OCI-LY3 (cell line): Measurements from ENCODE around the gene HDAC4.

Source experiments
- H2AFZ ChIP-seq: fragments of 200-600, 300-600 bp; shearing (Covaris generic); 2 replicates; pipeline ENCODE4 v1.6.0; 2014; ENCODE audit warnings: antibody characterized with exemption, low read depth, low read length
- H3K27ac ChIP-seq: fragments of 200-600, 300-600 bp; sonication (generic); 2 replicates; pipeline ENCODE4 v1.5.1; 2014; ENCODE audit warnings: mild to moderate bottlenecking, low read length, moderate library complexity, mixed read lengths
- H3K27me3 ChIP-seq: fragments of 200-600, 300-600 bp; sonication (generic); 2 replicates; pipeline ENCODE4 v1.6.1; 2014; ENCODE audit warnings: low read depth, low read length, mixed read lengths
- H3K36me3 ChIP-seq: fragments of 200-600, 300-600 bp; sonication (generic); replicated peaks from 2 replicates; pipeline ENCODE3; 2014; ENCODE audit warnings: low read depth, low read length, mixed read lengths
- H3K4me1 ChIP-seq: fragments of 300-600, 200-600 bp; sonication (generic); 2 replicates; pipeline ENCODE4 v1.6.1; 2014; ENCODE audit warnings: low read length, mixed read lengths
- H3K4me2 ChIP-seq: fragments of 200-600, 300-600 bp; sonication (generic); 2 replicates; pipeline ENCODE4 v1.6.1; 2014; ENCODE audit warnings: low read length, mixed read lengths
- H3K4me3 ChIP-seq: fragments of 300-600, 200-600 bp; sonication (generic); 2 replicates; pipeline ENCODE4 v1.5.1; 2014; ENCODE audit warnings: antibody characterized with exemption, mild to moderate bottlenecking, low read length, moderate library complexity
- H3K79me2 ChIP-seq: fragments of 300-600, 200-600 bp; shearing (Covaris generic); 2 replicates; pipeline ENCODE4 v1.6.1; 2014; ENCODE audit warnings: mild to moderate bottlenecking, low read length, mixed read lengths
- H3K9ac ChIP-seq: fragments of 300-600, 200-600 bp; shearing (Covaris generic); 2 replicates; pipeline ENCODE4 v1.6.0; 2014; ENCODE audit warnings: mild to moderate bottlenecking, low read length, moderate library complexity
- H3K9me3 ChIP-seq: fragments of 200-600, 300-600 bp; shearing (Covaris generic); 2 replicates; pipeline ENCODE4 v1.6.1; 2014; ENCODE audit warnings: low read length, mixed read lengths; ENCODE audit not compliant: insufficient read depth
- H4K20me1 ChIP-seq: fragments of 200-600, 300-600 bp; sonication (generic); 2 replicates; pipeline ENCODE4 v1.6.1; 2016; ENCODE audit warnings: low read length, mixed read lengths; ENCODE audit not compliant: insufficient read depth
- CTCF ChIP-seq: fragments of 200-600, 300-600 bp; sonication (generic); IDR thresholded peaks from 2 replicates; pipeline ENCODE4 v1.5.1; 2014; ENCODE audit warnings: antibody characterized with exemption, low read length, low read depth
- EZH2phosphoT487 ChIP-seq: fragments of 200-600 bp; shearing (Covaris generic); IDR thresholded peaks from 2 replicates; pipeline ENCODE4 v1.6.1; 2018; ENCODE audit warnings: antibody characterized with exemption, mixed run types, low read depth

HDAC4 gene

GRCh38 chr2:239131521-239131920 lies 269.3 kb downstream of the HDAC4 start:
- Histone ChIP-seq H3K4me2 (no peak overlapping the region), H3K9ac (no peak overlapping the region), H4K20me1 (no peaks in the 10 kb centered on the region), H3K4me3 (no peak overlapping the region), H3K27me3 (no peaks in the 10 kb centered on the region), H3K27ac (no peak overlapping the region), H3K9me3 (no peaks in the 10 kb centered on the region), H2AFZ (no peak overlapping the region), H3K4me1 (no peaks in the 10 kb centered on the region), H3K36me3 (no peaks in the 10 kb centered on the region), H3K79me2 (no peaks in the 10 kb centered on the region)
- TF ChIP-seq CTCF = no peak
- TF ChIP-seq EZH2phosphoT487 = no peak

GRCh38 chr2:239130786-239131325 lies 270.0 kb downstream of the HDAC4 start:
- Histone ChIP-seq H3K36me3 (no peaks in the 10 kb centered on the region), H3K4me1 (no peaks in the 10 kb centered on the region)
- TF ChIP-seq CTCF = no peak
- TF ChIP-seq EZH2phosphoT487 = no peak

GRCh38 chr2:239130041-239130440 lies 270.8 kb downstream of the HDAC4 start:
- Histone ChIP-seq H2AFZ (no peak overlapping the region), H3K9me3 (no peaks in the 10 kb centered on the region), H3K27me3 (no peaks in the 10 kb centered on the region), H3K4me3 (no peak overlapping the region), H3K27ac (no peak overlapping the region), H3K9ac (no peak overlapping the region), H3K36me3 (peaks cover 4% of the 10 kb centered on the region), H4K20me1 (no peaks in the 10 kb centered on the region), H3K4me1 (no peaks in the 10 kb centered on the region), H3K79me2 (no peaks in the 10 kb centered on the region), H3K4me2 (no peak overlapping the region)
- TF ChIP-seq CTCF (no peak), EZH2phosphoT487 (no peak)

More at GRCh38 chr2:239130786-239131325, 270.0 kb downstream of the HDAC4 start:
- no peak overlapping the region for H3K4me2 ChIP-seq
- no peak overlapping the region for H3K4me3 ChIP-seq
- H3K27ac ChIP-seq = no peak overlapping the region
- no peak overlapping the region for H2AFZ ChIP-seq
- no peaks in the 10 kb centered on the region for H3K79me2 ChIP-seq
- no peaks in the 10 kb centered on the region for H4K20me1 ChIP-seq
- H3K9me3 ChIP-seq = no peaks in the 10 kb centered on the region
- H3K9ac ChIP-seq = no peak overlapping the region
- H3K27me3 ChIP-seq = no peaks in the 10 kb centered on the region

- H3K9me3 ChIP-seq = no peaks in the 10 kb centered on the region
- no peaks in the 10 kb centered on the region for H4K20me1 ChIP-seq
- peaks cover 8% of the 10 kb centered on the region for H3K36me3 ChIP-seq
- no peak for TF ChIP-seq EZH2phosphoT487
- no peak for TF ChIP-seq CTCF
- no peaks in the 10 kb centered on the region for H3K79me2 ChIP-seq
- H2AFZ ChIP-seq = no peak overlapping the region
- no peak overlapping the region for H3K4me2 ChIP-seq
- no peak overlapping the region for H3K4me3 ChIP-seq
- no peaks in the 10 kb centered on the region for H3K27me3 ChIP-seq
- no peak overlapping the region for H3K9ac ChIP-seq
- no peaks in the 10 kb centered on the region for H3K4me1 ChIP-seq
- H3K27ac ChIP-seq = no peak overlapping the region
These were observed 271.5 kb downstream of the HDAC4 start for GRCh38 chr2:239129147-239129920.
